MG63 (cell line): Measurements from ENCODE around the gene FAM89A. TPM values are rescaled to one million over a fixed set of nuclear protein-coding genes. Genes with fewer than 3 reads are reported as not detected.
"Not testable (repeated sequence)": the region's sequence is repeated elsewhere in the genome, so short reads cannot be mapped to it uniquely, and the experiment has no call there.

ENCODE experiments used
- DNase-seq: peaks from one replicate; pipeline ENCODE4 v3.0.0-alpha.2; 2020
- H3K27me3 ChIP-seq: fragments of 250-450 bp; sonication (Bioruptor Pico); 2 replicates; pipeline ENCODE4 v1.5.1; 2020; ENCODE audit warnings: mild to moderate bottlenecking, moderate library complexity
- H3K36me3 ChIP-seq: fragments of 250-450 bp; sonication (Bioruptor Pico); 2 replicates; pipeline ENCODE4 v1.5.1; 2020; ENCODE audit warnings: mild to moderate bottlenecking, moderate library complexity
- H3K4me3 ChIP-seq: fragments of 250-450 bp; sonication (Bioruptor Pico); 2 replicates; pipeline ENCODE4 v1.5.1; 2020; ENCODE audit warnings: mild to moderate bottlenecking, moderate library complexity
- H3K9me3 ChIP-seq: fragments of 250-450 bp; sonication (Bioruptor Pico); 2 replicates; pipeline ENCODE4 v1.5.1; 2020; ENCODE audit warnings: mild to moderate bottlenecking, moderate library complexity
- total RNA-seq: library from RNA; depleted of rRNA; stranded (reverse); fragments of >200 nt; shearing (Covaris generic); gene quantifications from 2 replicates; pipeline ENCODE4 v1.2.3, GENCODE V29; 2014; ENCODE audit warnings: low replicate concordance

The FAM89A gene
- total RNA-seq, 1 experiment from 2014 or later = 10.9 TPM

DNA sequence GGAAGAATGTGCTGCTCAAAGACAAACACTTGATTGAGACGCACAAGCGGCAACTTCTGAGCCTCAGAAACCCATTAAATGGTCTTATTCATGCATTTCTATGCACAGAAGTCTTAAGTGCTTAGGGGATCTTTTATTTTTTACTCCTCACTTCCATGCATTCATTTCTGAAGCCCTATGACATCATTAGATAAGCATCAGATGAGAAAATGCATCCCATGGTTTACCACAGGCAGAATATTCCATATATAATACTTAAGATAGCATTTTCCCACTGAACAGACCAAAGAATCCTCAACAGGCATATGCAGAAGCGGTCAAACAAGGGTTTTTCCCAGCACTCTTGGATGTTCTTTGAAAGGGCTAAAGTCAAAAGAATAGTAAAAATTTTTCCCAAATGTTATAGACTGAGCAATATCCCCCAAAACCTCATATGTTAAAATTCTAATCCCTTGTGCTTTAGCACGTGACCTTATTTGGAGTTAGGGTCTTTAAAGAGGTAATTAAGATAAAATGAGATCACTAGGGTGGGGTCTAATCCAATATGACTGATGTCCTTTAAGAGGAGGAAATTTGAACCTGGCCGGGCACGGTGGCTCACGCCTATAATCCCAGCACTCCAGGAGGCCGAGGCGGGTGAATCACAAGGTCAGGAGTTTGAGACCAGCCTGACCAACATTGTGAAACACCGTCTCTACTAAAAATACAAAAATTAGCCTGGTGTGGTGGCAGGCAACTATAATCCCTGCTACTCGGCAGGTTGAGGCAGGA is 22.6 kb upstream of the FAM89A start:
- no peak for DNase-seq
- Histone ChIP-seq H3K36me3 (no peaks in the 10 kb centered on the region), H3K4me3 (no peak overlapping the region), H3K27me3 (no peaks in the 10 kb centered on the region; the same call in 1 of the 2 replicates), H3K9me3 (no peaks in the 10 kb centered on the region)

DNA sequence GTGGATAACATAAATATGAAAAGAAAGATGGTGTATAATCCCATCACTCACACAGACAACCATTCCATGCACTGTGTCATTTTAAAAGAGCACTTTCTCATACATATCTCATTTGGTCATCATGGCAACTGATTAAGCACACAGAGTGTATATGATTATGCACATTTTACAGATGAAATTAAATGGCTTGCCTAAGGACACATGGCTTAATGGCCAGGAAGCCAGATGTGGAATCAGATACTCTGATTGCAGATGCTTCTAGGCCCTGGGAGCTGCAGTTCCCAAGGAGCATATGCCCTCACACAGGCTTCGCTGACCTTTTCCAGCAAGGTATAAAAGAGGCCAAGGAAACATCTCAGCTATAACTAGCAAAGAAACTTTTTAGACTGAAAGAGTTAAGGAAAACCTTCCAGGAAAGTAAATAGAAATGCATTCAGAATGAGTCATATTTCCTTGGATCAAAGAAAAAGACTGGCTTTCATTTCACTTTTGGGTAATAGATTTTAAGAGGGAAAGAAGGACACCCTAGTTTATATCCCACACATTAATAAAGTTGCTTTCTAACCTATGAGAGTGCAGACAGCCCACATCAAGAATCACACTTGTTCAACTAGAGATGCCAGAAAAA is 19.6 kb upstream of the FAM89A start:
- DNase-seq = no peak
- H3K4me3 ChIP-seq = no peak overlapping the region
- H3K36me3 ChIP-seq = no peaks in the 10 kb centered on the region
- no peaks in the 10 kb centered on the region for H3K9me3 ChIP-seq
- no peaks in the 10 kb centered on the region; the same call in 1 of the 2 replicates for H3K27me3 ChIP-seq

DNA sequence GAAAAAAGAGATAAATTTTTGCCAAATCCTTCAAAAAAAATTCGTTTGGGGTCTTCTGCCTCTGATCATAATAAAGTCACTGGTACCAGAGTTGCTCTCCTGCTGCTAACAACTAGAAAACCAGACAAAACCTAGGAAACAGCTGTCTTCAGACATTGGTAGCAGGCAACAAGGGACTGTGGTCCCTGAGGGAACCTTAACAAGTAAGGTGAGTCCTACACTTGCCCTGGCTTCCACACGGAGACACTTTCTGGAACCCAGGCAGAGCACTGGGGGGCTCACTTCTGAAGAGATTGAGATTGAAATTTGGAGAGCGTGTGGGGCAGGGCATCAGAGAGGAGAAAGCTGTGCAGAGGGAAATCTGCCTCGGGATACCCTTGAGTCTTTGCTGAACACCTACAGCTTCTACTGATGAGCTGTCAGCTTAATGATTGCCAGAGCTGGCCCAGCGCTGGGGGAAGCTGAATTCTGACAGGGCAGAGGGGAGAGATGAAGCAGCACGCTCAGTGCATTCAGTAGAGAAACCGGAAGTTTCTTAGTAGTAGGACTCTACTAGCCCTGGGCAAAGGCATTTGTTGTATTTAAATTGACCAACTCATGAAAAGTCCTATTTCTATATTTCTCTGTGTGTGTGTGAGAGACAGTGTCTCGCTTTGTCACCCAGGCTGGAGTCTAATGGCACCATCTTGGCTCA is 18.5 kb upstream of the FAM89A start:
- H3K27me3 ChIP-seq = no peaks in the 10 kb centered on the region
- H3K9me3 ChIP-seq = no peaks in the 10 kb centered on the region
- H3K4me3 ChIP-seq = no peak overlapping the region
- no peak for DNase-seq
- no peaks in the 10 kb centered on the region for H3K36me3 ChIP-seq

DNA sequence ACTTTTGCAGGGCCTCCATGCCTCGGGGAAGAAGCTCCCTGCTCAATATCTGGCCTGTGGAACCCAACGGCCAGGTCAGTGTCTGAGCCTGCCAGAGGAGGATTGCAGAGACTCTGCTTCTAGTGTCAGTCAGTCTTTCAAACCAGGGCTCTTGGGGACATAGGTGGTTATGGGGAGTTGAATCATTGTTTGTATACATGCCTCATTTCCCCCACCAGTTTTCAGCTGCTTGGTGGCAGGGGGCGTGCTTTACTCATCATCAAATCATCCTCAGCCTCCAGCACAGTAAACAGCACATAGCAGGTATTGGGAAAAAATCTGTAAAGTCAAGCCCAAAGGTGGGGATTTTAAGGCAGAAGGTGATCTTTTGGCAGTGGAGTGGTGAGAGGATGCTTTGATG is 17.4 kb upstream of the FAM89A start:
- DNase-seq = no peak
- H3K9me3 ChIP-seq = no peaks in the 10 kb centered on the region
- no peaks in the 10 kb centered on the region for H3K36me3 ChIP-seq
- H3K4me3 ChIP-seq = no peak overlapping the region
- no peaks in the 10 kb centered on the region for H3K27me3 ChIP-seq

DNA sequence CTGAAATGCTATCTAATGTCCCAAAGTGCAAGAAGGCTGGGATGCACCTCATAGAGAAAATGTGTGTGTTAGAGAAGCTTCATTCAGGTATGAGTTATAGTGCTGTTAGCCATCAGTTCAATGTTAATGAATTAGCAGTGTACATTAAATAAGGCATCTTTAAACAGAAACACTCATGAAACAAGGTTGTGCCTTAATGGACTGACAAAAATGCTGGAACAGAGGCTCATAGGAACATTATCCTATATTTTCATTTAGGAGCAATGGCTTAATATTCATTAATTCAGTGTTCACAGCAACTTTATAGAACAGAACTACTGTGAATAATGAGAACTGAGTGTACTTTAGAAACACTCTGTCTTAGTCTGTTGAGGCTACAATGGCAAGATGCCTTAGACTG is 15.2 kb upstream of the FAM89A start:
- H3K36me3 ChIP-seq = no peaks in the 10 kb centered on the region
- H3K9me3 ChIP-seq = no peaks in the 10 kb centered on the region
- no peak overlapping the region for H3K4me3 ChIP-seq
- DNase-seq = no peak
- no peaks in the 10 kb centered on the region for H3K27me3 ChIP-seq

DNA sequence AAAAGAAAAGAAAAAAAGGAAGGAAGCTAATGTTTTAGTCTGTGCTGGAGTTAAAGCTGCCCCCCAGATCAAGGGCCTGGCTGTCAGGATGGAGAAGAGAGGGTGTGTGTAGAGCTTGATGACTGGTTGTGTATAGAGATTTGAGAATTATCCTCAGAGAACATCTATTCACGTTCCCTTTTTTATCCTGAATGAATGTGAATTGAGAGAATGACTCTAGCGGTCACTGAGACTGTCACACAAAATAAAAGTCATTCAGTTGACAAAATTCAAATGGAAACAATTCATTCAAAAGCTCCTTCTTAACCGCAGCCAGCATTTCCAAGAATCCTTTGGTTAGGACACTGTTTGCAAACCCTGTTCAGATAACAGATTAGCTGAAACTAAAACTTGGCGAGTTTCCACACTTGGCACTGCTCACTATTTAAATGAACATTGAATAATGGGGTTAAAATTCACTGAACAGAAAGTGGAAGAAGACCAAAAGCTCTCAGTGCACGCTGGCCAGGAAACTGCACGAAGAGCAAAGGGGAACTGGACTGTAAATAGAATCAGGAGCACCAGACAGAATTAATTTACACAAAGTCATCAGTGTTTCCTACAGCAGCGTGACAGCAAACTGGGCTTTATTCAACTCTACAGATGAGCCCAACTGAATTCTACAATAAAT is 13.6 kb upstream of the FAM89A start:
- Histone ChIP-seq H3K27me3 (no peaks in the 10 kb centered on the region), H3K4me3 (no peak overlapping the region), H3K36me3 (no peaks in the 10 kb centered on the region), H3K9me3 (no peaks in the 10 kb centered on the region)
- no peak for DNase-seq

DNA sequence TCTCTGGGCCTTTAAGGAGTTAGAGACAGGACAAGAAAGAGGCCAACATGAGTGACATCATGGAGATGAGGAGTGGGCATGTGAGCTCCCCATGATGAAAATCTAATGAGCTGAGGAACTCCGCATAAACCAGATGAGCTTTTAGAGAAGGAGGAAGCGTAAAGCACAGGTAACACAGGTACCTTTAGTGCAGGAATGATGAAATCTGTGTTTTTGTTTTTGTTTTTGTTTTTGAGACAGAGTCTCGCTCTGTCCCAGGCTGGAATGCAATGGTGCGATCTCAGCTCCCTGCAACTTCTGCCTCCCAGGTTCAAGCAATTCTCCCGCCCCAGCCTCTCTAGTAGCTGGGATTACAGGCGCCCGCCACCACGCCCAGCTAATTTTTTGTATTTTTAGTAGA is 12.7 kb upstream of the FAM89A start:
- H3K27me3 ChIP-seq = peaks cover 3% of the 10 kb centered on the region
- H3K4me3 ChIP-seq = no peak overlapping the region
- no peaks in the 10 kb centered on the region for H3K36me3 ChIP-seq
- H3K9me3 ChIP-seq = no peaks in the 10 kb centered on the region
- DNase-seq = no peak

DNA sequence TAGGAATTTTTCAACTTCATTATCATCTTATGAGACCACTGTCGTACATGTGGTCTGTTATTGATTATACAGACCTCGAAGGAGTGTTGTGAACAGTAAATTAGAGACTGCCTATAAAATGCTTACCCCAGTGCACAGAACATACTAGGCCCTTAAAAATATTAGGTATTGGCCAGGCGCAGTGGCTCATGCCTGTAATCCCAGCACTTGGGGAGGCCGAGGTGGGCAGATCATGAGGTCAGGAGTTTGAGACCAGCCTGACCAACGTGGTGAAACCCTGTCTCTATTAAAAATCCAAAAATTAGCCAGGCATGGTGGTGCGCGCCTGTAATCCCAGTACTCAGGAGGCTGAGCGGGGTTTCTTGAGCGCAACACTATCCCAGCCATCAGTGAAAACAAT is 10.9 kb upstream of the FAM89A start:
- H3K4me3 ChIP-seq, H3K9me3 ChIP-seq, H3K36me3 ChIP-seq, DNase-seq: not testable (repeated sequence)
- peaks cover 12% of the 10 kb centered on the region for H3K27me3 ChIP-seq

DNA sequence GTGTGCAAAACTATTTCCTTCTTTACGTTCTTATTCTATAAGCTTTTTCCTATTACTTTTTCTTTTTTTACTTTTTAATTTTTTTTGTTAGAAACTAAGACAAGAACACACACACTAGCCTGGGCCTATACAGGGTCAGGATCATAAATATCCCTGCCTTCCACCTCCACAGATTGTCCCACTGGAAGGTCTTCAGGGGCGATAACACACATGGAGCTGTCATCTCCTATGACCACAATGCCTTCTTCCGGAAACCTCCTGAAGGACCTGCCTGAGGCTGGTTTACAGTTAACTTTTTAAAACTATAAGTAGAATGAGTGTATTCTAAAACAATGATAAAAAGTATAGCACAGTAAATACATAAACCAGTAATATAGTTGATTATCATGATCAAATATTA is 10.3 kb upstream of the FAM89A start:
- Histone ChIP-seq H3K9me3 (no peaks in the 10 kb centered on the region), H3K27me3 (peaks cover 15% of the 10 kb centered on the region), H3K4me3 (no peak overlapping the region), H3K36me3 (no peaks in the 10 kb centered on the region)
- DNase-seq = no peak

DNA sequence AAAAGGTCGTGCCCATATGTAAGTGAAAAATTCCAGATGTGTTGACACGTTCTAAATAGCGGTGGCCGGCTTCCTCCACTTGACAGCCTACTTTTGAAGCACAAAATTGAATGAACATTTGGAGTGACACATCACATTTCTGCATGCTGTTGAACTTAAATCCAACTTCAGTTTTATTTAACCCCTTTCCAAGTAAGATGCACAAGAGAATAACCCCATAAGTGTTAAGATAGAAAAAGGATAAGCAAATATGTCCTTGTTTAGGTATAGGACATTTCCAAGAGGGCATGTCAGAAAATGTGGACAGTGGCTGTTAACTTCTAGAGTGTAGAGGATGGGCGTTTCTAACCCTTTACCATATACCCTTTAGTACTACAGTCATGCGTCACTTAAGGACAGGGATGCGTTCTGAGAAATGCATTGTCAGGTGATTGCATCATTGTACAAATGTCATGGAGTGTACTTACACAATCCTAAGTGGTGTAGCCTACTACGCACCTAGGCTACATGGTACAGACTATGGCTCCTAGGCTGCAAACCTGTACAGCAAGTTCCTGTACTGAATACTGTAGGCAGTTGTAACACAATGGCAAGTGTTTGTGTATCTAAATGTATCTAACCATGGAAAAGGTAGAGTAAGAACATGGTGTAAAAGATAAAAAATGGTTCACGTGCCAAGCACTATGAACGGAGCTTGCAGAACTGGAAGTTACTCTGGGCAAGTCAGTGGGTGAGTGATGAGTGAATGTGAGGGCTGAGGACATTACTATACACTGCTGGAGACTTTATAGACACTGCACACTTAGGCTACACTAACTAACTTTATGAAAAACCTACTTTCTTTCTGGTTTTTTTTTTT is 9.3 kb upstream of the FAM89A start:
- Histone ChIP-seq H3K9me3 (no peaks in the 10 kb centered on the region), H3K27me3 (peaks cover 20% of the 10 kb centered on the region), H3K36me3 (no peaks in the 10 kb centered on the region), H3K4me3 (no peak overlapping the region)
- no peak for DNase-seq

DNA sequence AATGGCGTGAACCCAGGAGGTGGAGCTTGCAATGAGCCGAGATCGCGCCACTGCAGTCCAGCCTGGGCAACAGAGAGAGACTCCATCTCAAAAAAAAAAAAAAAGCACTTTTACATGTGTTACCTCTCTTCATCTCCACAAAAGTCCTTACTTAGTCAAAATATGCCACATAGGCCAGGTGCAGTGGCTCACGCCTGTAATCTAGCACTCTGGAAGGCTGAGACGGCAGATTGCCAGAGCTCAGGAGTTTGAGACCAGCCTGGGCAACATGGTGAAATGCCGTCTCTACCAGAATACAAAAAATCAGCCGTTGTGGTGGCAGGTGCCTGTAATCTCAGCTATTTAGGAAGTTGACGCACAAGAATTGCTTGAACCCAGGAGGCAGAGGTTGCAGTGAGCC is 8.4 kb upstream of the FAM89A start:
- not testable (repeated sequence) for DNase-seq, H3K9me3 ChIP-seq, H3K4me3 ChIP-seq, H3K36me3 ChIP-seq
- peaks cover 24% of the 10 kb centered on the region for H3K27me3 ChIP-seq

DNA sequence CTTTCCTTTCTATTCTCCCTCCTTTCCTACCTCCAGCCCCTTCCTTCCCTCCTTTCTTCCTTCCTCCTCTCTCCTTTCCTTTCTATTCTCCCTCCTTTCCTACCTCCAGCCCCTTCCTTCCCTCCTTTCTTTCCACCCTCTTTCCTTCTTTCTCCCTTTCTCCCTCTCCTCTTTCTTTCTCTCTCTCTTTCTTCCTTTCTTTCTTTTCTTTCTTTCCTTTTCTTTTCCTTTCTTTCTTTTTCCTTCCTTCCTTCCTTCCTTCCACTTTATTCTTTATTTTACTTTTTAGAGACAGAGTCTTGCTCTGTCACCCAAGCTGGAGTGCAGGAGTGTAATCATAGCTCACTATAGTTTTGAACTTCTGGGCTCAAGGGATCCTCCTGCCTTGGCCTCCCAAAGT is 7.5 kb upstream of the FAM89A start:
- H3K4me3 ChIP-seq, H3K9me3 ChIP-seq, H3K36me3 ChIP-seq, DNase-seq: not testable (repeated sequence)
- peaks cover 28% of the 10 kb centered on the region for H3K27me3 ChIP-seq

DNA sequence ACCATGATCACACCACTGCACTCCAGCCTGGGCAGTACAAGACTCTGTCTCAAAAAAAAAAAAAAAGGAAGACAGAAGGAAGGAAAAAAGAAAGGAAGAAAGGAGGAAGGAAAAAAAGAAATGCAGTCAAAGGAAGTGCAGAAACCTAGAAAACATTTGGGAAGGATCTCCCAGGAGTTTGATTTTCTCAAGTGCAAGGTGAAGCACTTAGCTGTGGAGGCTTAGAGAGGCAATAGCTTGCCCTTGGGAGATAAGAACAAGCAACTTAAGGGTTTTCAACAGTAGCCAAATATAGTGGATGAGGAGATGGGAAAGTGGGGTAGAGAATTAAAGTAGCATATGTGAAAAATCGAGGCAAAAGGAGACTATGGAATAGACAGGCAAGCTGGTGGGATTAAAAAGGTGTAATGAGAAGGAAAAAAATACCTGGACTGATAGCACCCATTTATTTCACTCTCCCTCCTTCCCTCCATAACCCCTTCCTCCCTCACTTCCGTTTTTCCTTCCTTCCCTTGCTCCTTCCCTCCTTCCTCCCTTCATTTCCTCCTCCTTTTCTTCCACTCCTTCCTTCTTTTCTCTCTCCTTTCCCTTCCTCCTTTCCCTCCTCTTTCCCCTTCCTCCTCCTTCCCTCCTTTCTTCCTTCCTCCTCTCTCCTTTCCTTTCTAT is 6.8 kb upstream of the FAM89A start:
- Histone ChIP-seq H3K4me3 (no peak overlapping the region), H3K9me3 (no peaks in the 10 kb centered on the region)
- no peak for DNase-seq

DNA sequence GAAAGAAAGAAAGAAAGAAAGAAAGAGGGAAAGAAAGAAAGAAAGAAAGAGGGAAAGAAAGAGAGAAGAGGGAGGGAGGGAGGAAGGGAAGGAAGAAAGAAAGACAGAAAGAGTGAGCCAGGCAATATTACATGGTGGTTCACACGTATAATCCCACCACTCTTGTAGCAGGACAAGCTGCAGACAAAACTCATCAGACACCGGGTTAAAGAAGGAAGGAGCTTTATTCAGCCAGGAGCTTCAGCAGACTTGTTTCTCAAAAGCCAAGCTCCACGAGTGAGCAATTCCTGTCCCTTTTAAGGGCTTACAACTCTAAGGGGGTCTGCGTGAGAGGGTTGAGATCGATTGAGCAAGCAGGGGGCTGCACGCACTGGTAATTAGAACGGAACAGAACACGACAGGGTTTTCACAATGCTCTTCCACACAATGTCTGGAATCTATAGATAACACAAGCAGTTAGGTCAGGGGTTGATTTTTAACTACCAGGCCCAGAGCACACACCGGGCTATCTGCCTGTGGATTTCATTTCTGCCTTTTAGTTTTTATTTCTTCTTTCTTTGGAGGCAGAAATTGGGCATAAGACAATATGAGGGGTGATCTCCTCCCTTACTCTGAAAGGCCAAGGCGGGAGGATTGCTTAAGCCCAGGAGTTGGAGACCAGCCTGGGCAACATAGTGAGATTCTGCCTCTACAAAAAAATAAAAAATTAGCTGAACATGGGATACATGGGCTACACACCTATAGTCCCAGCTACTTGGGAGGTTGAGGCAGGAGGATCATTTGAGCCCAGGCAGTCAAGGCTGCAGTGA is 6.1 kb upstream of the FAM89A start:
- H3K9me3 ChIP-seq, H3K36me3 ChIP-seq, H3K4me3 ChIP-seq: not testable (repeated sequence)

More for the DNA sequence above, 6.8 kb upstream of the FAM89A start:
- Histone ChIP-seq H3K36me3 (no peaks in the 10 kb centered on the region), H3K27me3 (peaks cover 28% of the 10 kb centered on the region)

DNA sequence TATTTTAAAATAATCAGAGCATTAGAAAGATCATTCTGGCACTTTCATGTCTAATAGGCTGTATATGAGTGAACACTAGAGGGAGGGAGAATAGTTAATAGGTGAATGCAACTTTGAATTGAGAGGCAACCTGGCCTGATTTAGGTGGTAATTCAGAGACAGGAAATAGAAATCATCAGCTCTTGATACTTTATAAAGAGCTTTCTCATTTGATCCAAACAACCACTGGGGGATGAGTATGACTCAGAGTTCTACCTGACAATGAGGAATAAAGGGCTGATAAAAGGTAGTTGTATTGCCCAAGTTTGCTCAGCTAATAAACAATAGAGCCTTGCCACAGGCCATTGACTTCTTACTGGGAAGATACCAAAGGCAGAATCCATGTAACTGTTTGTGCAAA is 5.2 kb upstream of the FAM89A start:
- H3K27me3 ChIP-seq = peaks cover 33% of the 10 kb centered on the region
- no peak for DNase-seq
- no peak overlapping the region for H3K4me3 ChIP-seq
- H3K36me3 ChIP-seq = no peaks in the 10 kb centered on the region
- H3K9me3 ChIP-seq = no peaks in the 10 kb centered on the region

More for the DNA sequence above, 6.1 kb upstream of the FAM89A start:
- DNase-seq = not testable (repeated sequence)
- H3K27me3 ChIP-seq = peaks cover 33% of the 10 kb centered on the region
